MCF 10A (cell line): ENCODE measurements around the gene BORCS5. TPM values are rescaled to one million over a fixed set of nuclear protein-coding genes. Genes with fewer than 3 reads are reported as not detected.
"Not testable (repeated sequence)": the region's sequence is repeated elsewhere in the genome, so short reads cannot be mapped to it uniquely, and the experiment has no call there.

Experiments used
- Bru-seq: library from RNA; stranded (reverse); fragments of 400-500 nt; gene quantifications from one replicate; lab custom pipeline; 2021; lab: Mats Ljungman, UMichigan
- BruChase-seq, 2 experiments: library from RNA; stranded (reverse); fragments of 400-500 nt; gene quantifications; one replicate each; lab custom pipeline; 2021; lab: Mats Ljungman, UMichigan
- BruUV-seq: library from RNA; stranded (reverse); fragments of 400-500 nt; replicated peaks from 2 replicates; lab custom pipeline; 2021; lab: Mats Ljungman, UMichigan
- CTCF ChIA-PET: fragments of 300-600 bp; sonication (Branson Sonifier 250); formaldehyde crosslinking; extraction: SDS; loops from one replicate; lab custom pipeline; 2021; ENCODE audit warnings: antibody characterized with exemption, inconsistent platforms; lab: Yijun Ruan, JAX
- POLR2A ChIA-PET: fragments of 300-600, 350-650 bp; sonication (Branson Sonifier 250); formaldehyde crosslinking; extraction: SDS; loops from one replicate; lab custom pipeline; 2020; ENCODE audit warnings: antibody characterized with exemption, inconsistent platforms; lab: Yijun Ruan, JAX
- DNase-seq: peaks from one replicate; pipeline ENCODE4 v3.0.0-alpha.2; 2018; ENCODE audit not compliant: unreplicated experiment
- H3K27ac Mint-ChIP-seq: one replicate; pipeline ENCODE4 v1.8.0; 2022; ENCODE audit warnings: mild to moderate bottlenecking, low read depth, mixed read lengths; ENCODE audit not compliant: unreplicated experiment
- H3K27me3 Mint-ChIP-seq: one replicate; pipeline ENCODE4 v1.8.0; 2022; ENCODE audit warnings: mixed read lengths; ENCODE audit not compliant: insufficient read depth, unreplicated experiment
- H3K36me3 Mint-ChIP-seq: one replicate; pipeline ENCODE4 v1.8.0; 2022; ENCODE audit warnings: mild to moderate bottlenecking, moderate library complexity, mixed read lengths; ENCODE audit not compliant: insufficient read depth, unreplicated experiment
- H3K4me1 Mint-ChIP-seq: one replicate; pipeline ENCODE4 v1.8.0; 2022; ENCODE audit warnings: mixed read lengths; ENCODE audit not compliant: insufficient read depth, unreplicated experiment
- H3K4me3 Mint-ChIP-seq: one replicate; pipeline ENCODE4 v1.8.0; 2022; ENCODE audit warnings: mild to moderate bottlenecking, moderate library complexity, mixed read lengths; ENCODE audit not compliant: unreplicated experiment
- H3K9me3 Mint-ChIP-seq: one replicate; pipeline ENCODE4 v1.8.0; 2022; ENCODE audit warnings: mixed read lengths; ENCODE audit not compliant: unreplicated experiment
- intact Hi-C: fragments of 100-400 bp; cut with micrococcal nuclease; formaldehyde crosslinking; loops from 2 replicates; pipeline ENCODE4 v1.14.1; 2022
- long read RNA-seq: library from polyadenylated mRNA; stranded (forward); transcript quantifications from one replicate; pipeline ENCODE4 v2.0.0, GENCODE V29; 2022
- total RNA-seq: library from RNA; stranded (reverse); gene quantifications from 2 replicates; pipeline ENCODE4 v1.2.3, GENCODE V29; 2022
- TF ChIP-seq, protein P1 (sequence below): fragments of 200-600 bp; IDR thresholded peaks from one replicate; pipeline ENCODE4 v1.8.0; 2022; ENCODE audit warnings: antibody characterized with exemption, mild to moderate bottlenecking; ENCODE audit not compliant: unreplicated experiment

BORCS5 gene
- total RNA-seq (11.0 and 15.3 TPM in 2 replicates), Bru-seq, nascent RNA (percentile 60 among the genes with signal in this experiment), BruChase-seq, experiment 1, labeled RNA remaining after a 6-hour chase (percentile 55 among the genes with signal in this experiment), BruChase-seq, experiment 2, labeled RNA remaining after a 2-hour chase (percentile 55 among the genes with signal in this experiment)
- long read RNA-seq, full-length matches to known transcripts = 12 of 13 reads
- long read RNA-seq, partial matches to known transcripts = 0 of 13 reads
- long read RNA-seq, other reads (novel, unspliced or antisense) = 1 of 13 reads

DNA sequence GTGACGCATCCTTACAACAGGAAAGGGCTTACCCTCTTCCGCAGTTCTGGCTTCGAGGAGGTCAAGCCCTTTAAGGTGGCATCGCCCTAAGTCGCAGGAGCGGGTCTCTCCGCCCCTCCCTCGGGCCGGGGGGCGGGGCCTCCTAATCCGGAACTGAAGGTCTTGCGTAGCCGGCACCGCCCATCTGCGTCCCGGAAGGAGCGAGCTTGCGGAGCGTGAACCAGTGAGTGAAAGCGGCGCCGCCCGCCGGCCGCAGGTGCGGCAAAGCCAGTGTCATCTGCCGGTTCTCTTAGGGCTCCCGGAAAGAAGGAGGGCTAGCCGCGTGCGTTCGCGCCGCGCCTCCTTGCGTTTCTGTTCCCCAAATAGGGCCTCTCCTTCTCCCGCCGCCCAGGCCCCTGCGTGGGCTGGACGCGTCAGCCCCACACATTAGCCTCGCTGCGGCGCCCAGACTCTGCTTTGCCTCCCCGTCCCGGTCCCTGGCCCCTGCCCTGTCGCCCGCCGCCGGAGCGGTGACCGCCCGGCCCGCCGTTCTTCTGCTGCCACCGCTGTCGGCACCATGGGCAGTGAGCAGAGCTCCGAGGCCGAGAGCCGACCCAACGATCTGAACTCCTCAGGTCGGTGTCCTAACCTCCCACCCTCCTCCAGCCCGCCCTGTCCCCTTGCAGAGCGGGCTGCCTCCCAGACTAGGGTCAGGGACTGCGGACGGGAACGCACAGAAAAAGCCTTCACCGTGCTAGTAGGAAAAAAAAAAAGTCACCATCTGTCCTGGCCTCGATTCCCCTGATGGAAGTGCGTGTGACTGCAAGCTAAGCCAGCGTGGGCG lies at the start of gene BORCS5:
BORCS5 (plus strand) TSS at position 183 of the 823 bp plus-strand sequence; CDS start at position 557, 374 bp downstream.
- Mint-ChIP-seq H3K27me3 (no peaks in the 10 kb centered on the region), H3K4me1 (no peaks in the 10 kb centered on the region), H3K9me3 (no peaks in the 10 kb centered on the region), H3K27ac (peak within 1 kb of the TSS; percentile 94), H3K4me3 (peak within 1 kb of the TSS; percentile 91), H3K36me3 (no peaks in the 10 kb centered on the region)
- ChIA-PET CTCF (interaction anchor here (0.6 to 3.2 kb wide), 28 partner anchors 11 to 1417 kb away, joined by 3 to 22 read pairs (median 4); no protein-coding TSS in a partner anchor), POLR2A (interaction anchor here (0.5 to 4.6 kb wide), 52 partner anchors 8 to 1088 kb away, joined by 3 to 163 read pairs (median 4); partner anchors contain the start of genes CDKN1B, CREBL2, DUSP16 and LRP6)
- intact Hi-C loops = no loop called here
- BruUV-seq = no TSS peak
- TF ChIP-seq, protein P1, sequence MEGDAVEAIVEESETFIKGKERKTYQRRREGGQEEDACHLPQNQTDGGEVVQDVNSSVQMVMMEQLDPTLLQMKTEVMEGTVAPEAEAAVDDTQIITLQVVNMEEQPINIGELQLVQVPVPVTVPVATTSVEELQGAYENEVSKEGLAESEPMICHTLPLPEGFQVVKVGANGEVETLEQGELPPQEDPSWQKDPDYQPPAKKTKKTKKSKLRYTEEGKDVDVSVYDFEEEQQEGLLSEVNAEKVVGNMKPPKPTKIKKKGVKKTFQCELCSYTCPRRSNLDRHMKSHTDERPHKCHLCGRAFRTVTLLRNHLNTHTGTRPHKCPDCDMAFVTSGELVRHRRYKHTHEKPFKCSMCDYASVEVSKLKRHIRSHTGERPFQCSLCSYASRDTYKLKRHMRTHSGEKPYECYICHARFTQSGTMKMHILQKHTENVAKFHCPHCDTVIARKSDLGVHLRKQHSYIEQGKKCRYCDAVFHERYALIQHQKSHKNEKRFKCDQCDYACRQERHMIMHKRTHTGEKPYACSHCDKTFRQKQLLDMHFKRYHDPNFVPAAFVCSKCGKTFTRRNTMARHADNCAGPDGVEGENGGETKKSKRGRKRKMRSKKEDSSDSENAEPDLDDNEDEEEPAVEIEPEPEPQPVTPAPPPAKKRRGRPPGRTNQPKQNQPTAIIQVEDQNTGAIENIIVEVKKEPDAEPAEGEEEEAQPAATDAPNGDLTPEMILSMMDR = no peak
- peak; percentile 98 for DNase-seq

DNA sequence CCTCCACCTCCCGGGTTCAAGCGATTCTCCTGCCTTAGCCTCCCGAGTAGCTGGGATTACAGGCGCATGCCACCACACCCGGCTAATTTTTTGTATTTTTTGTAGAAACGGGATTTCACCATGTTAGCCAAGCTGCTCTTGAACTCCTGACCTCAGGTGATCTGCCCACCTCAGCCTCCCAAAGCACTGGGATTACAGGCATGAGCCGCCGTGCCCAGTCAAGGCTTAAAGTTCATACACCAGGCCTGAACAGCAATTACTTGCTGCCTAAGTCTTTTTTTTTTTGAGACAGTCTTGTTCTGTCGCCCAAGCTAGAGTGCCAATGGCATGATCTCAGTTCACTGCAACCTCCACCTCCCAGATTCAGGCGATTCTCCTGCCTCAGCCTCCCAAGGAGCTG lies 46.2 kb upstream of the BORCS5 start:
- H3K4me1 Mint-ChIP-seq, H3K27me3 Mint-ChIP-seq, BruUV-seq, H3K4me3 Mint-ChIP-seq, DNase-seq, H3K27ac Mint-ChIP-seq, H3K36me3 Mint-ChIP-seq, intact Hi-C loops, H3K9me3 Mint-ChIP-seq: not testable (repeated sequence)
- ChIA-PET CTCF (interaction anchor here (0.7 to 1.7 kb wide), 3 partner anchors 16 to 20 kb away, joined by 3 to 5 read pairs (median 4); no protein-coding TSS in a partner anchor), POLR2A (interaction anchor here (0.6 kb wide), 1 partner anchor 353 kb away, joined by 3 read pairs; no protein-coding TSS in a partner anchor)

DNA sequence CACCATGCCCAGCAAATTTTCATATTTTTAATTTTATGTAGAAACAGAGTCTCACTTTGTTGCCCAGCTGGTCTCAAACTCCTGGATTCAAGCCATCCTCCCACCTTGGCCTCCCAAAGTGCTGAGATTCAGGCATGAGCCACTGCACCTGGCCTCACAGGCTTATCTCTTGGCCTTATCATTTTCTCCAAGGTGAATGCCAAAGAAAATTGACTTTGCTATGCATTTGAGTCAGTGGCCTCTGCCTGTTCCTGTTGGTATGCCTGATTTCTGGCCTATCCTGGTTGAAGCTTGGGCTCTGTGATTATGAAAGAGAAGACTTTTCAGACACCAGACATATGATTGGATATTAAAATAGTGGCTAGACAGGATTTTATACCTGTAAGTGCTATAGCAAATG lies 41.0 kb upstream of the BORCS5 start:
- Mint-ChIP-seq H3K27ac (no peak overlapping the region), H3K4me1 (no peaks in the 10 kb centered on the region), H3K9me3 (no peaks in the 10 kb centered on the region), H3K27me3 (no peaks in the 10 kb centered on the region), H3K4me3 (no peak overlapping the region), H3K36me3 (no peaks in the 10 kb centered on the region)
- ChIA-PET POLR2A (no interaction called here), CTCF (interaction anchor here (1.0 to 1.3 kb wide), 2 partner anchors 12 to 103 kb away, joined by 4 to 6 read pairs; no protein-coding TSS in a partner anchor)
- intact Hi-C loops = no loop called here
- BruUV-seq = no TSS peak
- DNase-seq = no peak
- TF ChIP-seq, protein P1 = no peak

DNA sequence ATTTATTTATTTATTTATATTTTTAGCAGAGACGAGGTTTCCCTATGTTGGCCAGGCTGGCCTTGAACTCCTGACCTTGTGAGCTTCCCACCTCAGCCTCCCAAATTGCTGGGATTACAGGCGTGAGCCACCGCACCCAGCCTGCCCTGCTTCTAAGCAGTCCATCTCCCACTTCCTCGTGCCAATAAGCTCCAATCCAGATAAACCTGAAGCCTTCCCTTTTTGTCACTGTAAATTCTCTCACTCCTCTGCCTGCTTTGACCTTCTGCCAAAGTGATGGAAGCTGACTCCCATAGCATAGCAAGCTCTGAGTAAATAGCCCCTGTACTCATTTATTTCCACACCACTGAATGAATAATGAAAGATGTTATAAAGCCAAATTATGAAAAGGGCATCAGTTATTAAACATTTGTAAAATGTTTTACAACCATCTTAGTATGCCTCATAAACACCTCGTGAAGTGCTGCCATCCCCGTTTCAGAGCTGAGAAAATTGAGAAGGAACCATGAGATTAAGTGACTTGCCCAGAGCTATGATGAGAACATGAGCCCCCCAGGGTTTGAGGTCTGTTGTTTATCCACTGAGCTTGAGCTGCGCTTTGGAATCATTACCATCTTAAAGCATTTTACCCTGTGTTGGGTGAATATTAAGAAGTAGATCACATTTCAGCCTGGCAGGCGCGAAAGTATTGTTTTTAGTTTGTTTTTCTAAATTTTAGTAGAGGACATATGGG lies 37.3 kb upstream of the BORCS5 start:
- intact Hi-C loops = loop anchor here (10.0 kb wide), 1 partner anchor 765 kb away; no protein-coding TSS in a partner anchor
- no peak for DNase-seq
- Mint-ChIP-seq H3K4me3 (no peak overlapping the region), H3K27ac (no peak overlapping the region), H3K36me3 (no peaks in the 10 kb centered on the region), H3K9me3 (no peaks in the 10 kb centered on the region), H3K27me3 (no peaks in the 10 kb centered on the region), H3K4me1 (no peaks in the 10 kb centered on the region)
- TF ChIP-seq, protein P1 = no peak
- POLR2A ChIA-PET = interaction anchor here (0.6 kb wide), 1 partner anchor 10 kb away, joined by 3 read pairs; no protein-coding TSS in a partner anchor
- CTCF ChIA-PET = interaction anchor here (0.6 to 2.9 kb wide), 5 partner anchors 9 to 242 kb away, joined by 3 to 11 read pairs (median 3); no protein-coding TSS in a partner anchor
- BruUV-seq = no TSS peak
